Colon (tissue), 2 donors: Measurements from ENCODE around the gene TNFAIP8L1.
"Not testable (repeated sequence)": the region's sequence is repeated elsewhere in the genome, so short reads cannot be mapped to it uniquely, and the experiment has no call there.

Source experiments
- FAIRE-seq: peaks from 2 replicates; lab custom pipeline; 2012; peaks lifted over from hg19 to GRCh38; lab: Jason Lieb, UNC
- donor health status: control.
- donor health status: control.

Gene TNFAIP8L1

DNA sequence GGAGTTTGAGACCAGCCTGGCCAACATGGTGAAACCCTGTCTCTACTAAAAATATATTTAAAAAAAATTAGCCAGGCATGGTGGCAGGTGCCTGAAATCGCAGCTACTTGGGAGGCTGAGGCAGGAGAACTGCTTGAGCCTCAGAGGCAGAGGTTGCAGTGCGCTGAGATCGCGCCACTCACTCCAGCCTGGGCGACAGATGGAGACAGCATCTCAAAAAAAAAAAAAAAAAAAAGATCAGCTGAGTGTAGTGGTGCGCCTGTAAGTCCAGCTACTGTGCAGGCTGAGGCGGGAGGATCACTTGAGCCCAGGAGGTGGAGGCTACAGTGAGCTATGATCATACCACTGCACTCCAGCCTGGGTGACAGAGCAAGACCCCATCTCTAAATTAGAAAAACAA lies 40.7 kb downstream of the TNFAIP8L1 start:
- FAIRE-seq: not testable (repeated sequence)

DNA sequence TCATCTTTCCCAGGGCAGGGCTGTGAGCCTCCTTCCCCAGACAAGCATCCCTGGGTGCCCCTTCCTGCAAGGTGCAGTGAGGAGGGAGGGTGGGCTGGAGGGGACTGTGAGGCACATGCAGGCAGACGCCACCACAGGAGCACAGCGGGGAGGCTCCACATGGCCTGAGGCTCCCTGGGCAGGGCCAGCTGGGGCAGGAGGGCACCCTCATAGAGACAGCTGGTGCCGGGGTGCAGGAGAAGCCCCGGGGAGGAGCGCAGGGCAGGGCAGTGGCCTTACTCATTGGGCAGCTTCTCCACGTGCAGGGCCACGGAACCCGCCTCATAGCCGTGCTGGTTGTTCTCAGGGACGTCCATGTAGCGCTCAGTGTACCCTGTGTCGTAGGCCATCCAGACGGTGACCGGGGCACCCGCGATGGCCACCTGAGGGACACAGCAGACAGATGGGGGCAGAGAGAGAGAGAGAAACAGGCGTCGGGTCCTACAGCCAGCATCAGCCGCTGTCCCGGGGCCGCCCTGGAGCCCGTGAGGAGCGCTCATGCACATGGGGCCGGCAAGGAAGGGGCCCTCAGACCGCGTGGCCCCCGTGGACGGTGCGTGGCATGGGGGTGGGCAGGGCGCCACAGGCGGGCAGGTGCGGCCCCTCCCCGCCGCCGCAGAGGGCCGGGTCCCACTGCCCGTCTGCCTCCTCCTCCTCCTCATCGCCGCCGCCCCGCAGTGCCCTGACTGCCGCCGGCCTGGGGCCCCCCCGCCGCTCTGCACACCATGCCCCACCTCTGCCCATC lies 43.3 kb downstream of the TNFAIP8L1 start:
- FAIRE-seq: no peak

DNA sequence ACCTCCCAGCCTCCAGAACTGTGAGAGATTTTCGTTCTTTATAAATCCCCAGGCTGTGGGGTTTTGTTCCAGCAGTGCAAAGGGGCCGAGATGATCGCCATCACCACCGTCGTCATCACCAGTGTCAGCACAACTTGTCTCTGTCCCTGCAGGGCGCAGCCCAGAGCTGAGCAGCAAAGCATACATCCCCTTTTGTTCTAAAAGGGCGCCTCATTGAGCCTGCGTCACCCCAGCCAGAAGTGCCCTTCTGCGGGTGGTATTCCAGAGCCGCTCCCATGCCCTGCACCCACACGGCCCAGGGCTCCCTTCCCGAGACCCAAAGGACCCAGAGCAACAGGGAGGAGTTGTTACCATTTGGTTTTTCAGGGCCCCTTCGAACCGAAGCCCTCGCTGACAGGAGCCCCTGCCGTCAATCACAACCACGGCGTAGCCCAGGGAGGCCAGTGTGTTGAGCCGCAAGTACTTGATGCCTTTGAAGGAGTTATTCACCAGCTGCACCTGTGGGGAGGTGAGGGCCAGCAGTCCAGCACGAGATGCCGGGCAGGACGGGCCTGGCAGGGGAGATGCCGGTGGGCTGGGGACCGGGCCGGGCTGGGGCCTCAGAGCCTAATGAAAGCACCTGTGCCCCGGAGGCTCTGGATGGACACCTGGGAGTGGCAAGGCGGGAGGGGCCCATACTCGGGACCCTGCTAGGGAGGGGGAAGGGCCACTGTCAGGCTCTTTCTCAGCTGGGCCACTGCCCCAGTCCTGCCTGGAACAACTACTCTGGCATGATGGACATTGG lies 45.2 kb downstream of the TNFAIP8L1 start:
- FAIRE-seq: no peak

DNA sequence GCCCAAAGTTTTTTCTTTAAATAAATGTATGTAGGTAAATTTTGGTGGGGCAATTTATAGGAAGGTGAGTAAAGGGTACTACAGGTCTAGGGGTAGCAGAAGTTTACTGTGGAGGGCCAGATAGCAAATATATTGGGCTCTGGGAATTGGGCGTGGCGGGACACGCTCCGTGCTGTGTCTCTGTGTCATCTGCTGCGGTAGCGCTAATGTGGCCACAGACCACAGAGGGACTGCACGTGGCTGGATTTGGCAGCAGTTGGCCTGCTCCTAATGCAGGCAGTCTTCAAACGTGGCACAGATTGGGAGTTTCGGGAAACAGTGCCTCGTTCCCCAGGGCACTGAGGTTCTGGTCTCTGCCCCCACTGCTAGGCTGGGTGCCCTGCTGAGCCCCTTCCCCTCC lies 47.4 kb downstream of the TNFAIP8L1 start:
- no peak for FAIRE-seq

DNA sequence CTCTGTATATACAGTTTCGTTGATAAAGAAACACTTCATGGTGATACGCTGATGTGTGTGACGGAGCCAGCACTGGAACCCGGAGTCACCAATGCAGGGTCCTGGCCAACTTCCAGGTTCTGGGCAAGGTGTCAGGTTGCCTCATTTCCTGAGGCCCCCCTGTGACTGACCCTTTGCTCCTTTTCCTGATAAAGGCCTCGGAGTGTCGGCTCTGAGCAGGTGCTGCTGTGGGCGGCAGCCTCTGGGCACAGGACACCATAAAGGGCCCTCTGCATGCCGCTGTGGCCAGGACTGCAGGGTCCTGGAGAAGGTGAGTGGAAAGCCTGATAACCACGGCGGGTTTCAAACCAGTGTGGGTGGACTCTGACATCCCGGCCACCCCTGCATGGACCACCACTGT lies 48.1 kb downstream of the TNFAIP8L1 start:
- FAIRE-seq: no peak

DNA sequence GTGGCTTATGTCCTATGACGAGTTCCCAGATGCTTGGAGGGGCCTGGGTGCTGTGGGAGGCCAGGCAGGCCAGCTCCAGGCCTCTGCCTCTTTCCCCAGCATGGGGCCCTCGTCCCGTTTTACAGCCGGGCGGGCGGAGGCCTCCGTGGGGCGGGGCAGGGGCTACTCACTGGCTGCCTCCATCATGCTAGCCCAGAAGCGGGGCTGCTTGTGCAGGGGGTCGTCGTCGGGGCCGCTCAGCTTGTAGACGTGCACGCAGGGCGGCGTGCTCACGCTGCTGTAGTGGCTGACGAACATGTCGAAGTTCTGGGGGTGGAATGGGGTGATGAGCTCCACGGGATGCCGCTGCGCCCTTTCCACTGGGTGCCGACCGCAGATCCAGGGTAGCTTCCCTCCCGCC lies 49.3 kb downstream of the TNFAIP8L1 start:
- FAIRE-seq: no peak

DNA sequence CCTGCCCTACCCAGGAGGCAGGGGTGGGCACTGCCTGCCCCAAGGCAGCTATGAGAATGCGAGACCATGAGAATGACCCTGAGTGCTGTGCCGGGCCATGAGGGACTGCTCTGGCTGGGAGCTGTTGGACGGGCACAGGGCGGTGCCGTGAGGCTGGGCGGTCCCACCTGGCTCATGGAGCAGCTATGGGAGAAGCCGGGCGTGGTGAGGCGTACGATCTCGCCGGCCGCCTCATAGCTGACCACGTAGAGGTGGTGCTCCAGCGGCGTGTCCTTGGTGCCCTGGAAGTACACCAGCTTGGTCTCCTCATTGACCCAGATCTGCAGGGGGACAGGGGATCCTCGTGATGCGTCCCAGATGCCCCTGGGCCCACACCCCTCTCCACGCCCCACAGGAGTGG lies 50.1 kb downstream of the TNFAIP8L1 start:
- FAIRE-seq: no peak

DNA sequence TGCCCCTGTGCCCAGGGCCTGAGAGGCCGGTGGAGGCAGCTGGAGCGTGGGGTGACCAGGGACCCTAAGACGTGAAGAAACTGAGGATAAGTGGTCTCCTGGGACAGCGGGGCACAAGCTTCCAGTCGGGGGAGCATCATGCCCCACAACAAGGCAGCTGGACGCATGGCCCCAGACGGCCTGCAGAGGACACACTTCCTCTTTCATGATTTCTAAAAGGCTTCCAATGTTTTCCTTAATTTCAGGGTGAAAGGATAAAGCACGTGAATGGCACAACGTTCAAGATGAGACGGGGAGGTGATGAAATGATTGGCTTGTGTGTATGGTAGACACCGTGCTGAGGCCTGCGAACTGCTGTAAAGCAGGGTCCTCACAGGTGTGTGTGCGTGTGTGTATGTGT lies 51.0 kb downstream of the TNFAIP8L1 start:
- no peak for FAIRE-seq

DNA sequence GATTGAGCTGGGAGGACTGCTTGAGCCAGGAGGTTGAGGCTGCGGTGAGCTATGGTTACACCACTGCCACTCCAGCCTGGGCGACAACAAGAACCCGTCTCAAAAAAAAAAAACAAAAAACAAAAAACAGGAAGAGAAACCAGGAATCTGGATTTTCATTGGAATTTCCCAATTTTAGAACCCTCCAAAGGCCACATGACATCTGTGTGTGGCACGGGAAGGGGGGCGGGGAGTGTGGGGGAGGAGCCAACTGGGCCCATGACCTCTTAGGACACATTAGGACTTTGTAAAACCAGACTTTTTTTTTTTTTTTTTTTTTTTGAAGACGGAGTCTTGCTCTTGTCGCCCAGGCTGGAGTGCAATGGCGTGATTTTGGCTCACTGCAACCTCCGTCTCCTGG lies 52.1 kb downstream of the TNFAIP8L1 start:
- FAIRE-seq: no peak

DNA sequence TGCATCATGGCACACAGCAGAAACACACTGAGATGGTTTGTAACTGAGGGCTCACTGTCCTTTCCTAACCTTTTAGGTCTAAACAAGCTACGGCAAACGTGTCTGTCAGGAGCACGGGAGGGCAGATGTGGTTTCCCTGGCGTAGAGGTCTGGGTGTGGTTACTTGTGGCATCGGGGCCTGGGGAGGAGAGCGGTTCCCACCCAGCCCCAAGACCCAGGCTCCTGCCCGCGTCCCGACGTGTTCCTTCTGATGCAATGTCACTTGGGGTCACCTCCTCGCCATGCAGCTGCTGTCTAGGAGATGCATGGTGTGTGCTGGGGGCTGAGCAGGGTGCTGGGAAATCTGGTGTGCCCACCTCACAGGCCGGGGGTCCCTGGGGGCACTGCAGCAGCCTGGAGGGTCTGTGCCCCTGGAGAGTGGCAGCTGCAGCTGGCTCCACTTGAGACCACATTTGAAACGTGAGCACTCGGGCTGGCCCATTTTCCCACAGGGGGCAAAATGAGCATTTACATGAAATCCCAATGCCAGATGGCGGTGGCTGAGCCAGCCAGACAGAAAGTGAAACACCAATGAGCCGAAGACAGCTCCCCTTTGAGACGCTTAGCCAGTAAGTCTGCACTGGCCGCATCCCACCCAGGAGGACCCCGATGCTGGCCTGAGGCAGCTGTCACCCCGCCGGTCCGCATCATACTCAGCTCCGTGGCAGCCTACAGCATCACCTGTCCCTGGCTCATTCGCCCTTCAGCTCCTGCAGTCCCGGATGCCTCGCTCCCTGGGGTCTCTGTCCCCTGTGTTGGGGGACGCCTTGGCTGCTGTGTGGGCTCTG lies 53.1 kb downstream of the TNFAIP8L1 start:
- FAIRE-seq: no peak

DNA sequence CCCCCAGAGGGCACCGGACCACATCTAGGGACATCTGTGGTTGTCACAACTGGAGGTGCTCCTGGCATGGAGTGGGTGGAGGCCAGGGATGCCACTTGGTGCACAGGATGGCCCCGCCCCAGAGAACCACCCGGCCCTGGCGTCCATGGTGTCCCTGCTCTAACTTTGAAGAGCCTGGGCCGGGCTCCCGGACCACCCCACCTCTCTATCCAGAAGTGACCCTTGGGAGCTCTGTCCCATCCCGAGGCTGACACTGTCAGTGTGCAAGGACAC lies 53.7 kb downstream of the TNFAIP8L1 start:
- FAIRE-seq: no peak

DNA sequence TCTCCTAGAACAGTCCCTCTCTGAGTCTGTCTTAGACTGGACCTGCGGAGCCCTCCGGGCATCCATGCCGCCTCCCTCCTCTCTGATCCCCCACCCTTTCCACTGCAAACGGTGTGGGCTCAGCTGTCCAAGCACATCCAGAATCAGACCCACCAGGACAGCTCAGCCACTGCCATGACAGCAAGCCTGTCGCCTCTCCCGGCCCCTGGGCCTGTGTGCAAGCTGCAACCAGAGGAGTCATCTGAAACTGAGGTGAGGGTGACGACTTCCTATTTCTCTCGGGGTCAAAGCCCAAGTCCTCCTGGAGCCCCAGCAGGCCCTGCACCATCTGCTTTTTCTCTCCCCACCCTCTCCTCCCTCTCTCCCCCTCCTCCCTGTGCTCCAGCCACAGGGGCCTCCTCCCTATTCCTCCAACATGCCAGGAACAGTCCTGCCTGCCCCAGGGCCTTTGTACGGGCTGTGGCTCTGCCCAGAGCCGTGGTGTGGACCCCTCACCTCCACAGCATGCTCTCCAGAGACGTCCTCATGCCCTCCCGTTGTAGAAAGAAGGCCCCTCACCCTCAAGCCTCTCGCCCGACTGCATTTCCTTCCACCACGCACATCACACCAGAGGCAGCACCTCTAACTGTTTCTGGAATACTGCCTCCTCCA lies 54.3 kb downstream of the TNFAIP8L1 start:
- no peak for FAIRE-seq

DNA sequence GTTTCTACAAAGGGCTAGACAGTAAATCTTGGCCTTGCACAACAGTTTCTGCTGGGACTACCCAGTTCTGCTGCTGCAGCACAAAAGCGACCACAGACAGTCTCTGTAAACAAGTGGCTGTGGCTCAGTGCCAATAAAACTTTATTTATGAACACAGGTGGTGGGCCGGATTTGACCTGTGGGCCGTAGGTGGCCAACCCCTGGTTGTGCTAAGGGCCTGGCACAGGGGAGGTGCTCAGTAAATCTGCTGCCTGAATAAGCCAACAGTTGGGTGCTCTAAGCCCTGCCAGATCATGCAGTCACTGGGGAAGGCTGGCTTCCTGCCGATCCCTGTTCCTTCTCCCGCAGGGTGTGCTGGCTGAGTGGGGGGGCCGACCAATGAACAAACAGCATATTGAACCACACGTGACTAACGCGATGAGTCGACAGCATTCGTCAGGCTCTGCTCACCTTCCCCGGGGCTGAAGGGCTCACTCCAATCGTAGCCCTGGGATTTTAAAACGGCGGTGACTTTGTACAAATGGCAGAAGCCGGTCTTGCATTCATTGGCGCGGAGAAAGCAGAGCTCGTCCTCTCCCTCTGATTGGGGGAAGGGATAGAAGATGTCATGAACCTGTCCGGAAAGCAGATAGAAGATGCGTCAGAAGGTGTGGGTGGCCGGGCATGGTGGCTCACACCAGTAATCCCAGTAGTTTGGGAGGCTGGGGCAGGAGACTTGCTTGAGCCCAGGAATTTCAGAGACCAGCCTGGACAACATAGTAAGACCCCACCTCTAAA lies 55.1 kb downstream of the TNFAIP8L1 start:
- no peak for FAIRE-seq

DNA sequence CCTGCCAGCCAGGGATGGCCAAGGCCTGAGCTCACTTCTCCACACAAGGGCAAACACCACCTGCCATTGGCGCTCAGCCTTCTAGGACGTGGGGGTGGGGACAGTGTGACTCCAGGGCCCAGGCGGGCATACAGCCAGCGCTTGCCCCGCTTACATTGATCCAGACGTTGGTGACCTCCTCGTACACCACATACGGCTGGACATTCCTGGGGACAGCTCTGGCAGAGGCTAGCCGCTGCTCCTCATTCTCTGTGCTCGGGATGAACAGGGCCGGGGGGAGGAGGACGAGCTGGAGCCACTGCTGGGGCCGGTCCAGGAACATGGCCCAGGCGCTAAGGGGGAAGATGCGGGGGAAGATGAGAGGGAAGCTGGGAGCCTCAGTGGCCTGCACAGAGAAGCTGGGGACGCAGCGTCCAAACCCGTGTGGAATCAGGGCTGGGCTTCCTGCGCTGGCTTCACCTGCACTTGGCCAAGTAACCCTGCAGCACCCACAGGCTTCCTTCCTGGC lies 56.0 kb downstream of the TNFAIP8L1 start:
- FAIRE-seq: no peak

DNA sequence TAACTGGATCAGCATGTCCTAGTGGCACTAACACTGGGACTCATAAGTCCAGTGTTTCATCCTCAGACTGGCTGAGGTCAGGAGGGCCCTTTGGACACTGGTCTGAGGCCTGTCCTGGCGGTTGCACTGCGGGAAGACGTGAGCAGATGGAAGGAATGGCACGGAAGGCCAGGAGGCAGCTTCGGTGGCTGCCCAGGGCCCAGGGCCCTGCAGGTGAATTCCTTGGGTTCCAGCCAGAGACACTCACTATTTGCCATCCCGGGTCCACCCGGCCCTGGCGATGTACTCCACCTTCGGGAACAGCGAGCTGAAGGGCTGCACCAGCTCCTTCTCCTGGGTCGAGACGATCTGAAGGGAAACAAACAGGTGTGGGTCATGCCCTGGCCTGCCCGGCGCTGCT lies 58.0 kb downstream of the TNFAIP8L1 start:
- no peak for FAIRE-seq

DNA sequence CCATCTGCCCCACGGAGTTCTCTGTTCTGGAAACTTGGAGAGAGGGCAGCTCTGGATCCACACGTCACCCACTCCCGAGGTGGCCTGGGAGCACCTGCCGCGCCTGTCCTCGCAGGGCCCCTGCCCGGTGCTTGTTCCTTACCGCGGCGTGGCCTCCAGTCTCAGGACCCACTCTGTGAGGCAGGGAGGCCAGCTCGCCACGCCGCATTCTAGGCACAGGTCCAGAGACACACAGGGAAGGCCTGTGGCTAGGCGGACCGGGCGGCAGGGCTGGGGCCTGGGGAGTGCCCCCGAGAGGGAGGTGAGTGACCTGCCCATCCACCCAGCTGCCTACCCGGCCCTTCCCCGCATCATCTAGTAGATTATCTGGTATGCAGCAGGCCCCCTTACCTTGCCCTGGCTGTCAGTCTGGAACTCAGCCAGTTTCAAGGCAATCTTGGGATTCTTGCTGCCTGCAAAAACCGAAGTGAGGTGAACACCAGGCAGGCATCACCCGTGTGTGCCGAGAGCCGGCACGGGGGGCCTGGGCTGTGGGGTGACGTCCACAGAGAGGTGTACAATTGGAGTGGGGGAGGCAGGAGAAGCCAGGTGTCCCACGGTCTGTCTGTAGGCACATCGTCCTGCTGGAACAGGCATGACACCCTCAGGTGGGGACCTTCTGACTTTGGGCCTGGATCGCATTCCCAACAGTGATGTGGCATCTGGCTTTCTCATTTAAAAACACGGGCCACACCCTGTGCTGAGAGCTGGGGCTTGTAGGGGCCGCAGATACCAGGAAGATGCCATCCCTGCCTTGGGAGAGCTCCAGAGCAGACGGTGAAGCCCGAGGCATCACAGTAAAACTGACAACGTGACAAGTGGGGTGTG lies 60.7 kb downstream of the TNFAIP8L1 start:
- FAIRE-seq: no peak

DNA sequence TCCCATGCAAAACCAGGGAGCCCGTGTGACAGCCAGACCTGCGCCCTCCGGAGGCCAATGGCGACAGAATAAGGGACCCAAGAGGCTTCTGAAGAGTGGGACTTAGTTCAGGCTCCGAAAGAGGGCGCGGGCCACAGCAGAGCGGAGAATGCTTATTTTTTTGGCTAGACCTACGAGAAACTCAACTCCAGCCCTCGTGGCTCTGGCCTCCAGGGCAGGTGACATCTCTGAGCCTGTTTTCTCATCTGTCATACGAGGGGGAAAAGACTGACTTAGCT lies 61.3 kb downstream of the TNFAIP8L1 start:
- FAIRE-seq: no peak

DNA sequence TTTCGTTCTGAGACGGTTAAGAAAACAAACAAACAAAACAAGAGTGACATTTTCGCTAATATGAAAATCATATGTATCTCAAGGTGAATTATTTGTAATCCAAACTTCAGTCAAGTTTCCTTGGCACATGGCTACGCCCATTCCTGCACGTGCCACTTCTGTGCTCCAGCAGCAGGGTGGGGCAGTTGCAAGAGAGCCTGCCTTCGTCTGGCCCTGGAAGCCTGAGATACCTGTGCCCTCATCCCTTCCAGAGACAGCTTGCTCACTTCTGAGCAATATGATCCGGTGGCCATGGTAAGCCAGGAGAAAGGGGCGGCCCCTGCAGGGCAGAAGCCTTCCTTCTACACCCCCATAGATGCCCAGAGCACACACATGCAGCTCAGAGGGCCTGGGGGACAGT lies 62.2 kb downstream of the TNFAIP8L1 start:
- FAIRE-seq: no peak

DNA sequence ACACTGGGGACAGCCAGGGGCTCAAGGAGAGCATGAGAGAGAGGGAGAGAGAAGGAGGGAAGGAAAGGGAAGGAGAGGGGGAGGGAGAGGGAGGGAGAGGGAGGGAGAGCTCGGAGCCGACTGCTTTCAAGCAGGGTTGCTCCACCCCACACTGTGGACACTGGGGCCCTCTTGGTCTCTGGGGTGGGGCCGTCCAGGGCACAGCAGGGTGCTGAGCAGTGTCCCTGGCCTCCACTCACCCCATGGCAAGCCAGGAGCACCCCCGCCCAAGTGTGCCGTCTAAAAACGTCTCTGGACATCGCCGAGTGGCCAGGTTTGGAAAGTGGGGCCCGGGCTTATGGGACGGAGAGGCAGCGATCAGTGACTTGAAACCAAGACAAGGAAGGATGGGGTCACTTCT lies 63.4 kb downstream of the TNFAIP8L1 start:
- no peak for FAIRE-seq

DNA sequence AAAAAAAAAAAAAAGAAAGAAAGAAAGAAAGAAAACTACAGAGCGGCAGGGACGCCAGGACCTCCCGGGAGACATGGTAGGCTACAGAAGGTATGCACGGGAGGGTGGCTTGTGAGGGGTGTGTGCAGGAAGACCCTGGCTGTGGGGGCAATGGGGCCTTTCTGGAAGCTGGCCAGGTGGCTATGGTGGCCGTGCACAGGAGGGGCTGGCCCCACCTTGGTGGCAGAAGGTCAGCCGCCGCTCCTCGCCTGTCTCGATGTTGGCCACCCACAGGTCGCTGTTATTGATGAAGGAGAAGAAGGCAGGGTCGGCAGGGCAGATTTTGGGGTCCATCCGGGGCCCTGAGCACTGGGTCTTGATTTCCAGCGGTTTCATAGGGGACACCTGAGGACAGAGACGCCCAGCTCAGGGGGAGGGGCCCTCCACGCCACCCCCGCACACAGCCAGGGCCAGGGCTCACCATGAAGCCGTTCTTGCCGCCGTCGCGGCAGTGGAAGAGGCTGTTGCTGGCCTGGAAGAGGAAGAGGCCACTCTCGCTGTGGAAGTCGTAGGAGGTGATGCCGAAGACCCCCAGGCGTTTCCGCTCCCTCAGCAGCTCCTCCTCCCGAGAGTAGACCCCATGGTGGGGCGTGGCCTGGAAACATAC lies 64.5 kb downstream of the TNFAIP8L1 start:
- FAIRE-seq: no peak
